ENCODE data around the gene NCK2. TPM values are rescaled to one million over a fixed set of nuclear protein-coding genes. Genes with fewer than 3 reads are reported as not detected.

NCK2 gene
- polyA plus RNA-seq, 3 donors: 2.5 to 18.2 (median 7.6) TPM

DNA sequence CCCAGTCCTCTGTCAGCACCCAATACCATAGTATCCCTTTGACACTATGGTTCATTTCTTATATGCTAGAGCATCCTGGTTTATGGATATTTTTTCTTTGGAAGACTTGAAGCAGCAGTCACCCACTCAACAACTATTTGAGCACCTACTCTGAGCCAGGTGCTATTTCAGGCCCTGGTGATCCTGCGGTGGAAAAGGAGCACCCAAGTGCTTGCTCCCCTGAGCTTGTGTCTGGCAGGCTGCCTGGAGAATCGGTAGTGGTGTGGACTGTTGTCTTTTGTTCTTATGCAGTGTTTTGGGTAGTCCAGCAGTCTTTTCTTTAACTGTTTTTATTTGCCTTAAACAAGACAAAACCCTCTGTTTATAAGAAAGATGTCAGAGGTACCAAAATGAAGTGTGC, 28.9 kb downstream of the NCK2 start:
- no CpG with 5 or more reads among the region's 2 CpGs for WGBS (ENCODE audit: insufficient coverage)

DNA sequence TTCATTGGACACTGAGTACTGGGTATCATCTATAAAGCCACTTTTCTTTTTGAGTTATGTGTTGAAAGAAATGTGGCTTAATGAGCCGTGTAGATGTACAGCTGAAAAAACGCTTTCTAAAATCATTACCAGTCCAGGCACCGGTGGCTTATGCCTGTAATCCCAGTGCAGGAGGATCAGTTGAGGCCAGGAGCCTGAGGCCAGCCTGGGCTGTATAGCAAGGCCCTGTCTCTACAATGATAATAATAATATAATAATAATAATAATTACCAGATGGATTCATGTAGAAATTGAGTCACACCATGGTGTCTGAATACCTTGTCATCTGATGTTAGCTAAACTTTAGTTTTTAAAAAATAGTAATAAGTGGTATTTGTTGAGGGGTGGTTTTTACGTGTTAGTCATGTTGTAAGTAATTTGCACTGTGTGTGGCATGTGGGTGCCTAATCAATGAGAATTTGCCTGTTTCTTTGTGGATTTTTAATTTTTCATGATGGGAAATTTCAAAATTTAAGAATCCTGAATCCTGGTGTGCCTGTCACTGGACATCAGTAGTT, 30.1 kb downstream of the NCK2 start:
- peaks cover 83% of the 10 kb centered on the region for H3K79me2 ChIP-seq (ENCODE audit: insufficient read depth, low read length)
- Mint-ChIP-seq H3K9me3 (no peaks in the 10 kb centered on the region), H3K4me1 (peaks cover 38% of the 10 kb centered on the region), H3K27ac (peak overlapping the region in 1 of 7 donors; percentile 88), H3K27me3 (ENCODE audit: low read depth in 3 of 3) (peaks cover 0 to 1% (median 0%) of the 10 kb centered on the region in 3 donors), H3K4me3 (no peak overlapping the region), H3K36me3 (peaks cover 11 to 16% of the 10 kb centered on the region in 2 donors)
- TF ChIP-seq, protein P1, sequence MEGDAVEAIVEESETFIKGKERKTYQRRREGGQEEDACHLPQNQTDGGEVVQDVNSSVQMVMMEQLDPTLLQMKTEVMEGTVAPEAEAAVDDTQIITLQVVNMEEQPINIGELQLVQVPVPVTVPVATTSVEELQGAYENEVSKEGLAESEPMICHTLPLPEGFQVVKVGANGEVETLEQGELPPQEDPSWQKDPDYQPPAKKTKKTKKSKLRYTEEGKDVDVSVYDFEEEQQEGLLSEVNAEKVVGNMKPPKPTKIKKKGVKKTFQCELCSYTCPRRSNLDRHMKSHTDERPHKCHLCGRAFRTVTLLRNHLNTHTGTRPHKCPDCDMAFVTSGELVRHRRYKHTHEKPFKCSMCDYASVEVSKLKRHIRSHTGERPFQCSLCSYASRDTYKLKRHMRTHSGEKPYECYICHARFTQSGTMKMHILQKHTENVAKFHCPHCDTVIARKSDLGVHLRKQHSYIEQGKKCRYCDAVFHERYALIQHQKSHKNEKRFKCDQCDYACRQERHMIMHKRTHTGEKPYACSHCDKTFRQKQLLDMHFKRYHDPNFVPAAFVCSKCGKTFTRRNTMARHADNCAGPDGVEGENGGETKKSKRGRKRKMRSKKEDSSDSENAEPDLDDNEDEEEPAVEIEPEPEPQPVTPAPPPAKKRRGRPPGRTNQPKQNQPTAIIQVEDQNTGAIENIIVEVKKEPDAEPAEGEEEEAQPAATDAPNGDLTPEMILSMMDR (IDR thresholded peaks at IDR 0.05): no peak
- H3K27ac ChIP-seq (ENCODE audit: low read depth in 1 of 2, low read length in 2 of 2): peak overlapping the region in 1 of 2 donors; percentile 83
- H3K4me1 ChIP-seq (ENCODE audit: control insufficient read depth in 1 of 2, insufficient read depth in 2 of 2, low read length in 2 of 2): peaks cover 18 to 31% of the 10 kb centered on the region in 2 donors
- H3K27me3 ChIP-seq (ENCODE audit: control insufficient read depth in 2 of 2, insufficient read depth in 2 of 2, low read length in 2 of 2): no peaks in the 10 kb centered on the region
- intact Hi-C loops (cut with micrococcal nuclease): no loop called here
- WGBS (ENCODE audit: insufficient coverage): no CpG with 5 or more reads among the region's 4 CpGs
- no peak overlapping the region for H3K9ac ChIP-seq (ENCODE audit: insufficient read depth, low read length, poor library complexity, severe bottlenecking)
- no peak for DNase-seq
- H3K36me3 ChIP-seq (replicated peaks in 1 of 2; ENCODE audit: control insufficient read depth in 1 of 2, insufficient read depth in 2 of 2, low read length in 2 of 2): no peaks in the 10 kb centered on the region
- no peaks in the 10 kb centered on the region for H3K9me3 ChIP-seq (replicated peaks in 1 of 2; ENCODE audit: control insufficient read depth in 1 of 2, insufficient read depth in 1 of 2, low read length in 2 of 2)
- no peak overlapping the region for H3K4me2 ChIP-seq (replicated peaks; ENCODE audit: extremely low read depth, low read length, poor library complexity, severe bottlenecking)
- H3K4me3 ChIP-seq (replicated peaks in 1 of 3; ENCODE audit: low read depth in 2 of 3, low read length in 3 of 3): no peak overlapping the region
- no peak overlapping the region for H2AFZ ChIP-seq (ENCODE audit: insufficient read depth, low read depth, low read length, poor library complexity, severe bottlenecking)
- peaks cover 27% of the 10 kb centered on the region for H4K20me1 ChIP-seq (ENCODE audit: insufficient read depth, low read length)

More for the DNA sequence above, 28.9 kb downstream of the NCK2 start:
- Histone ChIP-seq H3K9me3 (replicated peaks in 1 of 2; ENCODE audit: control insufficient read depth in 1 of 2, insufficient read depth in 1 of 2, low read length in 2 of 2) (no peaks in the 10 kb centered on the region), H3K4me2 (replicated peaks; ENCODE audit: extremely low read depth, low read length, poor library complexity, severe bottlenecking) (no peak overlapping the region), H3K4me1 (ENCODE audit: control insufficient read depth in 1 of 2, insufficient read depth in 2 of 2, low read length in 2 of 2) (peaks cover 18 to 31% of the 10 kb centered on the region in 2 donors), H3K36me3 (replicated peaks in 1 of 2; ENCODE audit: control insufficient read depth in 1 of 2, insufficient read depth in 2 of 2, low read length in 2 of 2) (no peaks in the 10 kb centered on the region), H2AFZ (ENCODE audit: insufficient read depth, low read depth, low read length, poor library complexity, severe bottlenecking) (no peak overlapping the region), H3K27ac (ENCODE audit: low read depth in 1 of 2, low read length in 2 of 2) (no peak overlapping the region), H4K20me1 (ENCODE audit: insufficient read depth, low read length) (peaks cover 29% of the 10 kb centered on the region), H3K9ac (ENCODE audit: insufficient read depth, low read length, poor library complexity, severe bottlenecking) (no peak overlapping the region), H3K79me2 (ENCODE audit: insufficient read depth, low read length) (peaks cover 84% of the 10 kb centered on the region), H3K4me3 (replicated peaks in 1 of 3; ENCODE audit: low read depth in 2 of 3, low read length in 3 of 3) (no peak overlapping the region), H3K27me3 (ENCODE audit: control insufficient read depth in 2 of 2, insufficient read depth in 2 of 2, low read length in 2 of 2) (no peaks in the 10 kb centered on the region)
- H3K4me3 Mint-ChIP-seq: no peak overlapping the region
- TF ChIP-seq, protein P1 (IDR thresholded peaks at IDR 0.05): no peak
- peaks cover 11 to 20% of the 10 kb centered on the region in 2 donors for H3K36me3 Mint-ChIP-seq
- H3K4me1 Mint-ChIP-seq: peaks cover 38% of the 10 kb centered on the region
- peaks cover 0 to 3% (median 1%) of the 10 kb centered on the region in 3 donors for H3K27me3 Mint-ChIP-seq (ENCODE audit: low read depth in 3 of 3)
- no peaks in the 10 kb centered on the region for H3K9me3 Mint-ChIP-seq
- no peak for DNase-seq
- H3K27ac Mint-ChIP-seq: peak overlapping the region in 3 of 7 donors; percentile 22 to 40 (median 28)
- intact Hi-C loops (cut with micrococcal nuclease): no loop called here

Data from CD14-positive monocyte (primary cell).